IPS-18a (cell line): ENCODE results near the gene ANKRD9.

Experiments used
- H3K27ac ChIP-seq: one replicate; pipeline ENCODE4 v1.5.1; 2013; ENCODE audit warnings: low read length
- H3K27me3 ChIP-seq: one replicate; pipeline ENCODE4 v1.6.1; 2013; ENCODE audit warnings: mild to moderate bottlenecking, low read length; ENCODE audit not compliant: control insufficient read depth, insufficient read depth
- H3K36me3 ChIP-seq: one replicate; pipeline ENCODE4 v1.6.1; 2013; ENCODE audit warnings: low read depth, low read length; ENCODE audit not compliant: control insufficient read depth
- H3K4me1 ChIP-seq: one replicate; pipeline ENCODE4 v1.6.1; 2013; ENCODE audit warnings: low read depth, low read length; ENCODE audit not compliant: control insufficient read depth
- H3K4me3 ChIP-seq: one replicate; pipeline ENCODE4 v1.5.1; 2013; ENCODE audit warnings: low read length
- H3K9ac ChIP-seq: one replicate; pipeline ENCODE4 v1.6.1; 2013; ENCODE audit warnings: mild to moderate bottlenecking, low read length, moderate library complexity
- H3K9me3 ChIP-seq: one replicate; pipeline ENCODE4 v1.6.1; 2013; ENCODE audit warnings: low read depth, low read length; ENCODE audit not compliant: control insufficient read depth

The ANKRD9 gene

GRCh38 chr14:102507081-102507856, 2.3 kb downstream of the ANKRD9 start:
- Histone ChIP-seq H3K9ac (no peak overlapping the region), H3K27me3 (no peaks in the 10 kb centered on the region), H3K4me1 (peaks cover 4% of the 10 kb centered on the region), H3K27ac (no peak overlapping the region), H3K36me3 (peaks cover 8% of the 10 kb centered on the region), H3K4me3 (no peak overlapping the region), H3K9me3 (no peaks in the 10 kb centered on the region)

GRCh38 chr14:102506626-102506925, 3.0 kb downstream of the ANKRD9 start:
- no peak overlapping the region for H3K4me3 ChIP-seq
- no peak overlapping the region for H3K27ac ChIP-seq
- H3K9me3 ChIP-seq, result no peaks in the 10 kb centered on the region
- no peak overlapping the region for H3K9ac ChIP-seq
- no peaks in the 10 kb centered on the region for H3K27me3 ChIP-seq
- H3K36me3 ChIP-seq, result peaks cover 8% of the 10 kb centered on the region
- peaks cover 4% of the 10 kb centered on the region for H3K4me1 ChIP-seq

- H3K36me3 ChIP-seq, result peaks cover 8% of the 10 kb centered on the region
- H3K27ac ChIP-seq, result no peak overlapping the region
- H3K4me1 ChIP-seq, result peaks cover 2% of the 10 kb centered on the region
- no peak overlapping the region for H3K4me3 ChIP-seq
- no peaks in the 10 kb centered on the region for H3K9me3 ChIP-seq
- H3K27me3 ChIP-seq, result no peaks in the 10 kb centered on the region
- H3K9ac ChIP-seq, result no peak overlapping the region
Observed at GRCh38 chr14:102505775-102506625, 3.6 kb downstream of the ANKRD9 start.

- Histone ChIP-seq H3K27ac (no peak overlapping the region), H3K9me3 (no peaks in the 10 kb centered on the region), H3K4me1 (no peaks in the 10 kb centered on the region), H3K4me3 (no peak overlapping the region), H3K27me3 (no peaks in the 10 kb centered on the region), H3K9ac (no peak overlapping the region), H3K36me3 (peaks cover 8% of the 10 kb centered on the region)
Observed at GRCh38 chr14:102505000-102505619, 4.5 kb downstream of the ANKRD9 start.

GRCh38 chr14:102504328-102504999, 5.1 kb downstream of the ANKRD9 start:
- Histone ChIP-seq H3K4me3 (no peak overlapping the region), H3K9ac (no peak overlapping the region), H3K27me3 (no peaks in the 10 kb centered on the region), H3K4me1 (no peaks in the 10 kb centered on the region), H3K36me3 (peaks cover 8% of the 10 kb centered on the region), H3K27ac (no peak overlapping the region), H3K9me3 (no peaks in the 10 kb centered on the region)

GRCh38 chr14:102503641-102504327, 5.8 kb downstream of the ANKRD9 start:
- no peaks in the 10 kb centered on the region for H3K9me3 ChIP-seq
- H3K36me3 ChIP-seq, result peaks cover 8% of the 10 kb centered on the region
- no peaks in the 10 kb centered on the region for H3K4me1 ChIP-seq
- no peak overlapping the region for H3K4me3 ChIP-seq
- no peak overlapping the region for H3K27ac ChIP-seq
- H3K9ac ChIP-seq, result no peak overlapping the region
- H3K27me3 ChIP-seq, result no peaks in the 10 kb centered on the region

- Histone ChIP-seq H3K4me1 (no peaks in the 10 kb centered on the region), H3K9me3 (no peaks in the 10 kb centered on the region), H3K4me3 (no peak overlapping the region), H3K36me3 (peaks cover 11% of the 10 kb centered on the region), H3K27ac (no peak overlapping the region), H3K9ac (no peak overlapping the region), H3K27me3 (no peaks in the 10 kb centered on the region)
Observed at GRCh38 chr14:102502571-102502970, 7.0 kb downstream of the ANKRD9 start.

- no peaks in the 10 kb centered on the region for H3K9me3 ChIP-seq
Observed at GRCh38 chr14:102501751-102502315, 7.7 kb downstream of the ANKRD9 start.

GRCh38 chr14:102500713-102501112, 8.9 kb downstream of the ANKRD9 start:
- Histone ChIP-seq H3K4me1 (no peaks in the 10 kb centered on the region), H3K9me3 (no peaks in the 10 kb centered on the region), H3K9ac (no peak overlapping the region), H3K27me3 (no peaks in the 10 kb centered on the region), H3K4me3 (no peak overlapping the region), H3K36me3 (peaks cover 3% of the 10 kb centered on the region), H3K27ac (no peak overlapping the region)

More at GRCh38 chr14:102501751-102502315, 7.7 kb downstream of the ANKRD9 start:
- Histone ChIP-seq H3K4me1 (no peaks in the 10 kb centered on the region), H3K36me3 (peaks cover 11% of the 10 kb centered on the region), H3K9ac (no peak overlapping the region), H3K27ac (no peak overlapping the region), H3K4me3 (no peak overlapping the region), H3K27me3 (no peaks in the 10 kb centered on the region)

GRCh38 chr14:102500158-102500662, 9.4 kb downstream of the ANKRD9 start:
- Histone ChIP-seq H3K9ac (no peak overlapping the region), H3K36me3 (peaks cover 3% of the 10 kb centered on the region), H3K27me3 (no peaks in the 10 kb centered on the region), H3K4me1 (no peaks in the 10 kb centered on the region), H3K9me3 (no peaks in the 10 kb centered on the region), H3K27ac (no peak overlapping the region), H3K4me3 (no peak overlapping the region)
